ENCODE data around the gene CLSTN1.

CLSTN1 gene

DNA sequence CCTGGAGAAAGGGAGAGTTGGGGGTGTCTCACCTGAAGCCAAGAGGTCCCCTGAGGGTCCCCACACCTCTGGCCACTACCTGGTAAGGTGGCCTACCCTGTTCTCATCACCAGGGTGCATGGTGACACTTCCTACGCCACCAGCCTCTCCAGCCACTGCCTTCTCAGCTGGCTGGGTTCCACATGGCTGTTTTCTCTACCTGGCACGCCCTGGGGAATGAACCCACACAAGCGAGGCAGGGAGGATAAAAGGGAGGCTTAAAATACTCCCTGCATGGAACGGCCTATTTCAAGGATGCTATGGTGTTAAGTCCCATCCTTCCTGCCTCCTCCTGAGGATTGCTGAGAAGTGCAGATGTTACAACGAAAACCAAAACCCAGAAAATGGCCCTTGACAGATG, 87.5 kb downstream of the CLSTN1 start:
- no peak for DNase-seq (ENCODE audit: low read depth)
- H3K4me1 ChIP-seq (ENCODE audit: control insufficient read depth, insufficient read depth, low read length): no peaks in the 10 kb centered on the region
- H3K27me3 ChIP-seq (replicated peaks; ENCODE audit: control insufficient read depth, insufficient read depth, low read length): no peaks in the 10 kb centered on the region
- no peak overlapping the region for H3K4me3 ChIP-seq (ENCODE audit: low read length)
- H3K9me3 ChIP-seq (ENCODE audit: control insufficient read depth, low read length): no peaks in the 10 kb centered on the region
- peaks cover 52% of the 10 kb centered on the region for H3K36me3 ChIP-seq (ENCODE audit: control insufficient read depth, insufficient read depth, low read length, severe bottlenecking)
- no peak overlapping the region for H3K9ac ChIP-seq (ENCODE audit: low read length)

DNA sequence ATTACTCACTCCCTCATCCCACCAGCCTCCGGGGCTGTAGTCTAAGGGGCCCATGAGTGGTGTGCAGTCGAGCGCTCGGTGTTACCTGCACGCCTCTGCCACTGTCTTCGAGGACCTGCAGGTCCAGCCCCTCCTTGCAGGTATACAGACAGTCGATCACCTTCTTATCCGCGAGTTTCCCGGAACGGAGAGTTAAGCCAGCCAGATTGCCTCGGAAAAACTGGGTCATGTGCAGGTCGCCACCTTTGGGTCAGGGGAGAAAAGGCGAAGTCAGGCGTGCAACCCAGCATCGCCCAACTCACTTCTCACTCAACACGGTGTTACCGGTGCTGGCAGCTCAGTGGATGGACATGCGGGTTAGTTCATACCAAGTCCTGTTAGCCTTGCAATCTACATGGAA, 88.0 kb downstream of the CLSTN1 start:
- DNase-seq (ENCODE audit: low read depth): no peak
- H3K9me3 ChIP-seq (ENCODE audit: control insufficient read depth, low read length): no peaks in the 10 kb centered on the region
- H3K4me1 ChIP-seq (ENCODE audit: control insufficient read depth, insufficient read depth, low read length): no peaks in the 10 kb centered on the region
- H3K27me3 ChIP-seq (replicated peaks; ENCODE audit: control insufficient read depth, insufficient read depth, low read length): no peaks in the 10 kb centered on the region
- no peak overlapping the region for H3K4me3 ChIP-seq (ENCODE audit: low read length)
- no peak overlapping the region for H3K9ac ChIP-seq (ENCODE audit: low read length)
- H3K36me3 ChIP-seq (ENCODE audit: control insufficient read depth, insufficient read depth, low read length, severe bottlenecking): peaks cover 52% of the 10 kb centered on the region

DNA sequence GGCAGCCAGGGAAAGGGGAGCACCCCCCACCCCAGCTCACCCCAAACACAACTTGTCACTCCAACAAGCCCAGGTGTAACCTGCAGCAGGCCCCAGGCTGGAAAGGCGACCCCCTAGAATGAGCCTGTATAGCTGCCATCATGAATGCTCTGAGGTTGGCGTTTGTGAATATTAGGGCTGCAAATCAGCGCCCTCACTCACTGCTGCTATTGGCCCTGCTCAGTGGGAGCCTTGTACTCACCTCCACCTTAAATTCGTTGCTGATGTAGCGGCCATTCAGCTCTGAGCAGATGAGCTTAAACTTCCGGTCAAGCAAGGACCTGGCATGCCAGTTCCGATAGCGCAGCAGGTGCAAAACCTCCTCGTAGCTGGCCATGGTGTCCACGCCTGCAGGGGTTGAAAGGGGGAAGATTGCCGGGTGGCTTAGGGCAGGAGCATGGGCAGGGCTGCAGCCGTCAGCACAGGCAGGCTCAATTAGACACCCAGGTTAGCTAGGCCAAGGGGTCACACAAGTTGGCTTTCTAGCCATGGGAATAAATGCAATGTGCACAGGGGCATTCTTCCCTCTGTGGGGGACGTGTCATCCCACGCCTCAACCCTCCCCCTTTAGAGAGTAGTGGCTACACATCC, 90.5 kb downstream of the CLSTN1 start:
- Histone ChIP-seq H3K4me1 (ENCODE audit: control insufficient read depth, insufficient read depth, low read length) (no peaks in the 10 kb centered on the region), H3K9ac (ENCODE audit: low read length) (no peak overlapping the region), H3K36me3 (ENCODE audit: control insufficient read depth, insufficient read depth, low read length, severe bottlenecking) (peaks cover 65% of the 10 kb centered on the region), H3K27me3 (replicated peaks; ENCODE audit: control insufficient read depth, insufficient read depth, low read length) (no peaks in the 10 kb centered on the region), H3K9me3 (ENCODE audit: control insufficient read depth, low read length) (no peaks in the 10 kb centered on the region), H3K4me3 (ENCODE audit: low read length) (no peak overlapping the region)
- no peak for DNase-seq (ENCODE audit: low read depth)

DNA sequence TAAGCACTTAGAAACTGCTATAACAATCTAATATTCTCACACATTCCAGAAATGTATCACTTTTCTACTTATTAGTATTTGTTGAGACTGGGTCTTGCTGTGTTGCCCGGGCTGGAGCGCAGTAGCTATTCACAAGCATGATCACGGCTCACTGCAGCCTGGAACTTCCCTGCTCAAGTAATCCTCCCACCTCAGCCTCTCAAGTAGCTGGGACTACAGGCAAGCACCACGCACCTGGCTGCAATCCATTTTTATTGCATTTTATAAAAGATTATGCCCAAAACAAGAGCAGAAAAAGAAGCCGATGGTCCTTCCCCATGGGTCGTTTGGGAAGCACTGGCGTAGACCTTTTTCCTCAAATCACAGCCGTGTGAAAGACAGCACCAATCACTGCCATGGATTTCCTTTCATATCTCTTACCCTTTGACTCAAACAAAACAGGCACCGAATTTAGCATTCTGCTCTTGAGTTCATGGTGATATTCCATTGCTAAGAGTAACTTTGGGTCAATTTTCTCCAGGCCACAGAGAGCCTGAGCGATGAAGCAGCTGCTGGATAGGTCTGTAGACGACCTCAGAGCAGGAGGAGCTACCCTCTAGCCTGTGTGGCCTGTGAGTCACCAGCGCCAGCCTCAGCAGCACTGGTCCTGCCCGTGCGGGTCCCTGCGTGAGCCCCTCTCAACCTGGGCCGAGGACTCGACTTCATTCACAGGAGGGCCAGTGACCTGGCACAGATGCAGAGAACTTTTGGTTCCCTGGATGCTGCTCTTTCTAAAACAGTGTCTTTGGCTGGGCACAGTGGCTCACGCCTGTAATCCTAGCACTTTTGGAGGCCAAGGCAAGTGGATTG, 91.4 kb downstream of the CLSTN1 start:
- peaks cover 68% of the 10 kb centered on the region for H3K36me3 ChIP-seq (ENCODE audit: control insufficient read depth, insufficient read depth, low read length, severe bottlenecking)
- no peaks in the 10 kb centered on the region for H3K4me1 ChIP-seq (ENCODE audit: control insufficient read depth, insufficient read depth, low read length)
- H3K9me3 ChIP-seq (ENCODE audit: control insufficient read depth, low read length): no peaks in the 10 kb centered on the region
- H3K4me3 ChIP-seq (ENCODE audit: low read length): no peak overlapping the region
- DNase-seq (ENCODE audit: low read depth): no peak
- H3K27me3 ChIP-seq (replicated peaks; ENCODE audit: control insufficient read depth, insufficient read depth, low read length): no peaks in the 10 kb centered on the region
- H3K9ac ChIP-seq (ENCODE audit: low read length): no peak overlapping the region

DNA sequence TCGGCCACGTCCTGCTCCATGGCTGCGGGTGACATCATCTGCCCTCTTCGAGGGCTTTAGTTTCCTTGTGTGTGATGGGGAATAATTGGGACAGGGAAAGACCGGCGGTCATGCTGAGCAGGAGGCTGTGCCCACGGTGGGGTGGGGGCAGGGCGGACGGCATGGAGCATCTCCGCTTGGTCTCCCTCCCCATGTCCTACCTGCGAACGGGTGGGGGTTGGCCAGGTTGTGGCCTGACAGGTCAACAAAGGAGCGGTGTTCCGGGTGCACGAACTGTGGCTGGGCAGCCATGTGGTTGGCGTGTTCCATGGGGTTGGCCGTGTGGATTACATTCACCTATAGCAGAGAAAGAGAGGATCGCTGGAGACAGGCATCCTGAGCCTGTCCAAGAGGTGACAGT, 92.2 kb downstream of the CLSTN1 start:
- no peak overlapping the region for H3K4me3 ChIP-seq (ENCODE audit: low read length)
- no peaks in the 10 kb centered on the region for H3K9me3 ChIP-seq (ENCODE audit: control insufficient read depth, low read length)
- no peaks in the 10 kb centered on the region for H3K27me3 ChIP-seq (replicated peaks; ENCODE audit: control insufficient read depth, insufficient read depth, low read length)
- H3K9ac ChIP-seq (ENCODE audit: low read length): no peak overlapping the region
- no peak for DNase-seq (ENCODE audit: low read depth)
- H3K4me1 ChIP-seq (ENCODE audit: control insufficient read depth, insufficient read depth, low read length): no peaks in the 10 kb centered on the region
- H3K36me3 ChIP-seq (ENCODE audit: control insufficient read depth, insufficient read depth, low read length, severe bottlenecking): peaks cover 68% of the 10 kb centered on the region

DNA sequence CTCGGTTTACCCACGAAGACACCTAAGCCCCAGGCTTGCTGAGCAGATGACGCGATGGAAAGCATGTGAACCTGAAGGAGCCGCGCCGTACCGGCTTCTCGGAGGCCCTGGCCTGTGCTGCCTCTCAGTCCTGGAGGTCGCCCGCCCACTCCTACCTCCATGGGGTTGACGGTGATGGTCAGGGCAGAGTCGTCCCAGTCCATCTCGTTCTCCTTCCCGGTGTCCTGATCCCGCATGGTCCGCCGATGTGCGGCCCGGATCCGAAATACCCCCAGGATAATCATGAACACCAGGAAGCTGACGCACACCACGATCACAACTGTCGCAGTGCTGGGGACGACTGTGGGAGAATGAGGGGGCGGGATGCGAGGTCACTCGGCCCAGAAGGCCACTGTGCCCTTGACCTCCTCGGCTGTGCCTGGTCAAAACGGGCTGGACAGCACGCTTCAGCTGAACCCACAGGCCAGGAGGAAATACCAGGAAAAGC, 92.7 kb downstream of the CLSTN1 start:
- no peak for DNase-seq (ENCODE audit: low read depth)
- no peaks in the 10 kb centered on the region for H3K4me1 ChIP-seq (ENCODE audit: control insufficient read depth, insufficient read depth, low read length)
- H3K9ac ChIP-seq (ENCODE audit: low read length): no peak overlapping the region
- no peak overlapping the region for H3K4me3 ChIP-seq (ENCODE audit: low read length)
- H3K9me3 ChIP-seq (ENCODE audit: control insufficient read depth, low read length): no peaks in the 10 kb centered on the region
- peaks cover 66% of the 10 kb centered on the region for H3K36me3 ChIP-seq (ENCODE audit: control insufficient read depth, insufficient read depth, low read length, severe bottlenecking)
- no peaks in the 10 kb centered on the region for H3K27me3 ChIP-seq (replicated peaks; ENCODE audit: control insufficient read depth, insufficient read depth, low read length)

DNA sequence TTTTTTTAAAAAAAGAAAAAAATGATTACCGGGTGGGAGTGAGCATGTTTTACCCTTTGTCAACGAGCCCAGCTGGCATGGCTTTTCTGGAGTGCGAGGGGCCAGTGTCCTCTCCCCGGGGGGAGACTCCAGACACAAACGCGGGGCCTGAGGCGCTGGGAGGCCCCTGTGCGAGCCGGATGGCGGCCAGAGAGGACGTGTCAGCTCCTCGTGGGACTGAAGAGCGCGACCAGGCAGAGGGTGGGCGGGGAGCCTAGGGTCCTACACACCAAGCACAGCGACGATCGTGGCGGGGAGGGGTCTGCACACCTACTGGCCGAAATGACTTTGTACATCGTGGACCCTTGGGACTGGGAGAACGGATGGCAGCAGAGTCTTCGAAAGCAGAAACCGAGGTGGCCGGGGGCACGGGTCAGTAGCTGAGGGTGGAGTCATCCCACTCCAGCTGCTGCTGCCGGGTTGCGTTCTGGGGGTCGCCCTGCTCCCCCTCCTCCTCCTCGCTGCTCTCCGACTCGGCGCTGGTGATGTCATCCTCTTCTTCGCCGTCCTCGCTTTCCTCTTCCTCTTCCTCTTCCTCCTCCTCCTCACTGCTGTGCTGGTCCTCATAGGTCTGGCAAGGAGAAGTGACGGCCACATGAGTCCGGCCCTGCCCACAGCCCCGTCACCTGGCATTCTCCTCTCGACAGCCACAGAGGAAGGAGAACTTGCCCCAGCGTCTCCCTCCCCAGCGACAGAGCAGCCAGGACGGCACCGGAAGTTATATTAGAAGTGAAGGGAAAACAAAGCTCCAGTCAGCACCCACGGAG, 93.5 kb downstream of the CLSTN1 start:
- peaks cover 58% of the 10 kb centered on the region for H3K36me3 ChIP-seq (ENCODE audit: control insufficient read depth, insufficient read depth, low read length, severe bottlenecking)
- no peak overlapping the region for H3K9ac ChIP-seq (ENCODE audit: low read length)
- no peak overlapping the region for H3K4me3 ChIP-seq (ENCODE audit: low read length)
- H3K4me1 ChIP-seq (ENCODE audit: control insufficient read depth, insufficient read depth, low read length): no peaks in the 10 kb centered on the region
- DNase-seq (ENCODE audit: low read depth): no peak
- H3K27me3 ChIP-seq (replicated peaks; ENCODE audit: control insufficient read depth, insufficient read depth, low read length): no peaks in the 10 kb centered on the region
- H3K9me3 ChIP-seq (ENCODE audit: control insufficient read depth, low read length): no peaks in the 10 kb centered on the region

DNA sequence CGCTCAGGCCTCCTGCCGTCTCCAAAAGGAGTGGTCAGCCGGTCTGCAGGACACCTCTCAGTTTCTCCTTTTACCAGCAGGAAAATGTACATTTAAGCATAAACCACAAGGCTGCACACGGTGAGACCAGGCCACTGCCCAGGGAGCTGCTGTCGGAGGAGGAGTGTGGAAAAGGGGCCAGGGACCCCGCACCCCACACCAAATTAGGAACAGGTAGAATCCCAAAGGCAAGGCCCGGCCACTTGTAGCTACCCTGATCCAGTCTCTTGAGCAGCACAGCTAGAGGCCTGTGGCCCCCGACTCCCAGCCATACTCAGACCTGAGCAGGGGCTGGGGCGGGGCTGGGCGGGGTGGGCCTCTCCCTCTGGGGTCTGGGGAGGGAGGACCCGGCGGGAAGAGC, 94.2 kb downstream of the CLSTN1 start:
- no peak overlapping the region for H3K4me3 ChIP-seq (ENCODE audit: low read length)
- peaks cover 51% of the 10 kb centered on the region for H3K36me3 ChIP-seq (ENCODE audit: control insufficient read depth, insufficient read depth, low read length, severe bottlenecking)
- no peak for DNase-seq (ENCODE audit: low read depth)
- H3K9ac ChIP-seq (ENCODE audit: low read length): no peak overlapping the region
- H3K9me3 ChIP-seq (ENCODE audit: control insufficient read depth, low read length): no peaks in the 10 kb centered on the region
- H3K4me1 ChIP-seq (ENCODE audit: control insufficient read depth, insufficient read depth, low read length): no peaks in the 10 kb centered on the region
- no peaks in the 10 kb centered on the region for H3K27me3 ChIP-seq (replicated peaks; ENCODE audit: control insufficient read depth, insufficient read depth, low read length)

DNA sequence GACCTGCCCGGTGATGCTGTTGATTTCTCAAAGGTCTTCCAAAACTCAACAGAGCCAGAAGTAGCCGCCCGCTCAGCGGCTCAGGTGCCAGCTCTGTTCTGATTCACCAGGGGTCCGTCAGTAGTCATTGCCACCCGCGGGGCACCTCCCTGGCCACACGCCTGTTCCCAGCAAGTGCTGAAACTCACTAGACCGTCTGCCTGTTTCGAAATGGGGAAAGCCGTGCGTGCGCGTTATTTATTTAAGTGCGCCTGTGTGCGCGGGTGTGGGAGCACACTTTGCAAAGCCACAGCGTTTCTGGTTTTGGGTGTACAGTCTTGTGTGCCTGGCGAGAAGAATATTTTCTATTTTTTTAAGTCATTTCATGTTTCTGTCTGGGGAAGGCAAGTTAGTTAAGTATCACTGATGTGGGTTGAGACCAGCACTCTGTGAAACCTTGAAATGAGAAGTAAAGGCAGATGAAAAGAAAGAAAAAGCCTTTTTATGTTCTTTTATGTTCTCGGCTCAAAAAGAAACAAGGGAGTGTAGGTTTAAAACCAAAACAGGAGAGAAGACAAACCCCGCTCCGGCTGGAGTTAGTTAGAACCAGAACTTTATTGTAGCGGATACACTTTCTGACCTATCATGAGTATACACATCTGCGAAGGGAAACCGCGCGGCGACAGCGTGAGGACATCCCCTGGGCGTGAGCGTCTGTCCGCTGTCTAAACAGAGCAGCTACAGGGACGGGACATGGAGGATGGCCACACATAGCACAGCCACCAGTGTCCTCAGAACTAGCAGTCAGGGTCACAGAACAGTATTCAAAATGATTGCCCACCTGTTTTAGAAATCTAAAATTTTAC, 95.1 kb downstream of the CLSTN1 start:
- H3K9me3 ChIP-seq (ENCODE audit: control insufficient read depth, low read length): peaks cover 3% of the 10 kb centered on the region

DNA sequence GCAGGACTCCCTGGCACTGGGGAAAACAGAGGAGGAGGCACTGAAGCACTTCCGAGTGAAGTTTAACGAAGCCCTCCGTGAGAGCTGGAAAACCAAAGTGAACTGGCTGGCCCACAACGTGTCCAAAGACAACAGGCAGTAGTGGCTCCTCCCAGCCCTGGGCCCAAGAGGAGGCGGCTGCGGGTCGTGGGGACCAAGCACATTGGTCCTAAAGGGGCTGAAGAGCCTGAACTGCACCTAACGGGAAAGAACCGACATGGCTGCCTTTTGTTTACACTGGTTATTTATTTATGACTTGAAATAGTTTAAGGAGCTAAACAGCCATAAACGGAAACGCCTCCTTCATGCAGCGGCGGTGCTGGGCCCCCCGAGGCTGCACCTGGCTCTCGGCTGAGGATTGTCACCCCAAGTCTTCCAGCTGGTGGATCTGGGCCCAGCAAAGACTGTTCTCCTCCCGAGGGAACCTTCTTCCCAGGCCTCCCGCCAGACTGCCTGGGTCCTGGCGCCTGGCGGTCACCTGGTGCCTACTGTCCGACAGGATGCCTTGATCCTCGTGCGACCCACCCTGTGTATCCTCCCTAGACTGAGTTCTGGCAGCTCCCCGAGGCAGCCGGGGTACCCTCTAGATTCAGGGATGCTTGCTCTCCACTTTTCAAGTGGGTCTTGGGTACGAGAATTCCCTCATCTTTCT, 96.7 kb downstream of the CLSTN1 start:
- Histone ChIP-seq H3K36me3 (ENCODE audit: control insufficient read depth, insufficient read depth, low read length, severe bottlenecking) (peaks cover 48% of the 10 kb centered on the region), H3K4me1 (ENCODE audit: control insufficient read depth, insufficient read depth, low read length) (no peaks in the 10 kb centered on the region), H3K4me3 (ENCODE audit: low read length) (no peak overlapping the region), H3K9ac (ENCODE audit: low read length) (no peak overlapping the region), H3K9me3 (ENCODE audit: control insufficient read depth, low read length) (peaks cover 14% of the 10 kb centered on the region), H3K27me3 (replicated peaks; ENCODE audit: control insufficient read depth, insufficient read depth, low read length) (no peaks in the 10 kb centered on the region)
- no peak for DNase-seq (ENCODE audit: low read depth)

More for the DNA sequence above, 95.1 kb downstream of the CLSTN1 start:
- Histone ChIP-seq H3K36me3 (ENCODE audit: control insufficient read depth, insufficient read depth, low read length, severe bottlenecking) (peaks cover 49% of the 10 kb centered on the region), H3K4me1 (ENCODE audit: control insufficient read depth, insufficient read depth, low read length) (no peaks in the 10 kb centered on the region), H3K27me3 (replicated peaks; ENCODE audit: control insufficient read depth, insufficient read depth, low read length) (no peaks in the 10 kb centered on the region), H3K4me3 (ENCODE audit: low read length) (no peak overlapping the region), H3K9ac (ENCODE audit: low read length) (no peak overlapping the region)
- DNase-seq (ENCODE audit: low read depth): no peak

Data from adipocyte (in vitro differentiated cells).